Naive thymus-derived CD4-positive, alpha-beta T cell (primary cell): ENCODE measurements around the gene SLFN11. TPM values are rescaled to one million over a fixed set of nuclear protein-coding genes. Genes with fewer than 3 reads are reported as not detected.
A peak's percentile ranks its signal among the peaks of the same experiment; 100 is the strongest.
"Not testable (repeated sequence)": the region's sequence is repeated elsewhere in the genome, so short reads cannot be mapped to it uniquely, and the experiment has no call there.

Experiments used
- ATAC-seq: fragments of 150-1000 bp; cut with Tn5 transposase; 2 replicates; pipeline ENCODE4 v1.10.0; 2021; ENCODE audit warnings: mild to moderate bottlenecking, moderate library complexity
- CTCF ChIA-PET: fragments of 350-600 bp; sonication (Branson Sonifier 250); formaldehyde crosslinking; loops from one replicate; lab custom pipeline; 2021; ENCODE audit warnings: antibody characterized with exemption; lab: Charles Lee
- POLR2A ChIA-PET: fragments of 350-600 bp; sonication (Branson Sonifier 250); formaldehyde crosslinking; loops from one replicate; lab custom pipeline; 2021; ENCODE audit warnings: antibody characterized with exemption, inconsistent platforms; lab: Charles Lee
- DNase-seq, 9 donors: peaks; one replicate each; pipeline versions ENCODE4 v3.0.0 to v3.0.0-alpha.2; 2020 to 2022; ENCODE audit warnings: mixed read lengths in 1 of 9
- H3K27ac ChIP-seq: one replicate; pipeline ENCODE4 v1.7.0; 2013; ENCODE audit warnings: mild to moderate bottlenecking, low read depth, low read length, moderate library complexity
- H3K27me3 ChIP-seq, 2 donors: one replicate each; pipeline ENCODE4 v1.7.0; 2013; ENCODE audit warnings: low read length in 2 of 2, mild to moderate bottlenecking in 2 of 2, moderate library complexity in 2 of 2; ENCODE audit not compliant: control insufficient read depth in 2 of 2, insufficient read depth in 2 of 2
- H3K36me3 ChIP-seq, 3 experiments: 1 replicate in 2 of 3; 2 replicates in 1 of 3; pipeline ENCODE4 v1.7.0; 2013; ENCODE audit warnings: low read length in 3 of 3, mild to moderate bottlenecking in 3 of 3, moderate library complexity in 1 of 3; ENCODE audit not compliant: insufficient read depth in 3 of 3, control insufficient read depth in 2 of 3
- H3K4me1 ChIP-seq, 2 donors: one replicate each; pipeline ENCODE4 v1.7.0; 2013; ENCODE audit warnings: low read length in 2 of 2, mild to moderate bottlenecking in 2 of 2, moderate library complexity in 1 of 2; ENCODE audit not compliant: control insufficient read depth in 2 of 2, insufficient read depth in 2 of 2
- H3K4me3 ChIP-seq: 2 replicates; pipeline ENCODE4 v1.7.0; 2013; ENCODE audit warnings: mild to moderate bottlenecking, low read length
- H3K9me3 ChIP-seq, 3 experiments: 1 replicate in 2 of 3; 2 replicates in 1 of 3; pipeline ENCODE4 v1.7.0; 2013; ENCODE audit warnings: low read length in 3 of 3; ENCODE audit not compliant: control insufficient read depth in 2 of 3
- H3K27ac Mint-ChIP-seq, 9 donors: one replicate each; pipeline ENCODE4 v1.8.0; 2020 to 2022; ENCODE audit warnings: mixed read lengths in 9 of 9, mild to moderate bottlenecking in 8 of 9, moderate library complexity in 5 of 9, inconsistent platforms in 2 of 9
- H3K27me3 Mint-ChIP-seq, 5 donors: one replicate each; pipeline ENCODE4 v1.8.0; 2021 to 2022; ENCODE audit warnings: mixed read lengths in 5 of 5, mild to moderate bottlenecking in 1 of 5
- H3K36me3 Mint-ChIP-seq, 5 donors: one replicate each; pipeline ENCODE4 v1.8.0; 2020 to 2022; ENCODE audit warnings: mixed read lengths in 5 of 5, mild to moderate bottlenecking in 3 of 5, inconsistent platforms in 1 of 5
- H3K4me1 Mint-ChIP-seq, 7 donors: one replicate each; pipeline ENCODE4 v1.8.0; 2020 to 2022; ENCODE audit warnings: mixed read lengths in 7 of 7, mild to moderate bottlenecking in 3 of 7, inconsistent platforms in 1 of 7
- H3K4me3 Mint-ChIP-seq, 10 donors: one replicate each; pipeline ENCODE4 v1.8.0; 2020 to 2022; ENCODE audit warnings: mild to moderate bottlenecking in 10 of 10, mixed read lengths in 10 of 10, moderate library complexity in 6 of 10, inconsistent platforms in 2 of 10
- H3K9me3 Mint-ChIP-seq, 11 donors: one replicate each; pipeline ENCODE4 v1.8.0; 2020 to 2022; ENCODE audit warnings: mixed read lengths in 11 of 11, mild to moderate bottlenecking in 4 of 11, inconsistent platforms in 1 of 11, moderate library complexity in 1 of 11
- intact Hi-C, 2 donors: fragments of 100-400 bp; cut with micrococcal nuclease; formaldehyde crosslinking; loops; one replicate each; pipeline ENCODE4 v1.15.1; 2023
- polyA plus RNA-seq, 2 donors: library from polyadenylated mRNA; unstranded; fragments of 300-500 nt; fragmentation: Illumina TruSeq; gene quantifications; one replicate each; pipeline ENCODE4 v1.2.3, GENCODE V29; 2021
- total RNA-seq, 6 experiments: library from RNA in 5 of 6; stranded (reverse) in 5 of 6; gene quantifications; 1 replicate in 5 of 6; 2 replicates in 1 of 6; pipeline ENCODE4 v1.2.3 and lab custom pipeline; 2021 to 2026

SLFN11 gene
- total and polyA plus RNA-seq, 7 experiments from 2014 or later = 5.5 to 71.9 (median 29.7) TPM

DNA sequence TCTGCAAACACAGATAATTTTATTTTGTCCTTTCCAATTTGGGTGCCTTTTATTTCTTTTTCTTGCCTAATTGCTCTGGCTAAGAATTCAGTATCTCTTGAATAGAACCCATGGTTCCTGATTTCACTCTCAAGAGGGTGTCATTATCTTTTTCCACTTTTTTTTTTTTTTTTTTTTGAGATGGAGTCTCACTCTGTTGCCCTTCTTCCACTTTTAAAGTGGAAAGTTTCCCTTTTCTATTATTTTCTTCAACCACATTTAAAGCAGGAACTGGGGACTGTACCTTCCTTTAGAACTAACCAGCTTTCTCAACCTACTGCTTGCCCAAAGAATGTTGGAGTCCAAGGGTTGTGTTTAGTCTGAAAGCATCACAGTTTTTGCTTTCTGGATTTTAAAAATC lies 31.1 kb downstream of the SLFN11 start:
- peak overlapping the region in 6 of 10 donors; percentile 21 to 88 (median 37) for H3K4me3 Mint-ChIP-seq
- Histone ChIP-seq H3K4me3 (peak overlapping the region; percentile 1), H3K27ac (no peak overlapping the region), H3K27me3 (no peaks in the 10 kb centered on the region), H3K4me1 (peaks cover 13 to 34% of the 10 kb centered on the region in 2 donors), H3K36me3 (no peaks in the 10 kb centered on the region), H3K9me3 (peaks cover 0 to 19% (median 0%) of the 10 kb centered on the region in 3 experiments)
- intact Hi-C loops = no loop called here
- H3K4me1 Mint-ChIP-seq = peaks cover 29 to 61% (median 34%) of the 10 kb centered on the region in 7 donors
- peaks cover 0 to 45% (median 4%) of the 10 kb centered on the region in 5 donors for H3K36me3 Mint-ChIP-seq
- peaks cover 0 to 30% (median 16%) of the 10 kb centered on the region in 11 donors for H3K9me3 Mint-ChIP-seq
- H3K27me3 Mint-ChIP-seq = peaks cover 0 to 45% (median 0%) of the 10 kb centered on the region in 5 donors
- H3K27ac Mint-ChIP-seq = peak overlapping the region in 3 of 9 donors; percentile 1 to 77 (median 48)
- DNase-seq (no peak), ATAC-seq (no peak)
- CTCF ChIA-PET = interaction anchor here (0.7 kb wide), 1 partner anchor 909 kb away, joined by 3 read pairs; no protein-coding TSS in a partner anchor
- POLR2A ChIA-PET = interaction anchor here (0.7 to 1.3 kb wide), 2 partner anchors 28 to 180 kb away, joined by 3 to 7 read pairs; no protein-coding TSS in a partner anchor

DNA sequence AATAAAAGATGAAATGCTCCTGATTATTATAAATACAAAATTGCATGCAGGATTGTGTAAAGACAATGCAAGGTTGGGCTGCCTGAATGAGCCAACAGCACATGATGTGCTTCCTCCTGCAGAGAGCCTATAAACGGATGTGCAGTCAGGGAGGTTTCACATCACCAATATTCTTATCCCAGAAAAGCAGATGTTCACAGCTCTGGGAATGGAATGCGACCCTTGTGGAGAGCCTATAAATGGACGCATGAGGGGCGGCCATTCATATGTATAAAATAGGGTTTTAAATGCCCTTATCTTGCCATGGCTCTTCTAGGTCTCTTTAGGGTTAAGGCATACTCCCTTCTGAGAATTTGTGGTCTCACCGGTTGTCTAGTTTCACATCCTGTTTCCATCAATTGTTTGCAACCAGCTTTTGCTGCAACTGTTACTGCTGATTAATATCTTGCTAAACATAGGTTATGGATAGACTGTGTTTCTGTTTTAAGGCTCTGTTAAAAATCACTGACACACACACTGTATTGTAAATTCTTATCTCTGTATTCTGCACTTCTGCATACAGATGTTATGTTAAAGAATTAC lies 31.9 kb downstream of the SLFN11 start:
- Histone ChIP-seq H3K27me3 (no peaks in the 10 kb centered on the region), H3K9me3 (peaks cover 0 to 19% (median 0%) of the 10 kb centered on the region in 3 experiments), H3K4me1 (peaks cover 9 to 27% of the 10 kb centered on the region in 2 donors), H3K36me3 (no peaks in the 10 kb centered on the region), H3K4me3 (no peak overlapping the region), H3K27ac (no peak overlapping the region)
- Mint-ChIP-seq H3K27me3 (peaks cover 0 to 44% (median 0%) of the 10 kb centered on the region in 5 donors), H3K4me3 (peak overlapping the region in 7 of 10 donors; percentile 6 to 88 (median 34)), H3K4me1 (peaks cover 22 to 57% (median 30%) of the 10 kb centered on the region in 7 donors), H3K36me3 (peaks cover 0 to 45% (median 4%) of the 10 kb centered on the region in 5 donors), H3K9me3 (peaks cover 0 to 30% (median 16%) of the 10 kb centered on the region in 11 donors), H3K27ac (peak overlapping the region in 4 of 9 donors; percentile 1 to 77 (median 36))
- intact Hi-C loops = loop anchor here in 1 of 2 donors (2.0 kb wide), 1 partner anchor 29 kb away; no protein-coding TSS in a partner anchor
- ChIA-PET CTCF (no interaction called here), POLR2A (interaction anchor here (0.8 kb wide), 1 partner anchor 9 kb away, joined by 3 read pairs; no protein-coding TSS in a partner anchor)
- peak in 7 of 9 donors; percentile 5 to 45 (median 16) for DNase-seq
- no peak for ATAC-seq

DNA sequence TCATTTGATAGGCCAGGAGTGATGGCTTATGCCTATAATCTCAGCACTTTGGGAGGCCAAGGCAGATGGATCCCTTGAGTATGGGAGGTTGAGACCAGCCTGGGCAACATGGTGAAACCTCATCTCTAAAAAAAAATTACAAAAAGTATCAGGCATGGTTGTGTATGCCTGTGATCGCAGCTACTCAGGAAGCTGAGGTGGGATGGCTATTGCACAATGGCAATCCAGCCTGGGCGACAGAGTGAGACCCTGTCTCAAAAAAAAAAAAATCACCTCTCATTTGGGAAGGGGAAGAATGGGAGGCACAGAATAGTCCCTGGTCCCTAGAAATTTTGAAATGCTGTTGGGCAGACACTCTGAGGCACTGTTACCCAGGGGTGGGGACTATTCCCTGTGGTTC lies 35.2 kb downstream of the SLFN11 start:
- H3K36me3 Mint-ChIP-seq = peaks cover under 1 to 42% (median 14%) of the 10 kb centered on the region in 5 donors
- Histone ChIP-seq H3K36me3 (no peaks in the 10 kb centered on the region), H3K27me3 (no peaks in the 10 kb centered on the region), H3K4me1 (peaks cover 0 to 20% of the 10 kb centered on the region in 2 donors), H3K27ac (no peak overlapping the region), H3K9me3 (peaks cover 0 to 19% (median 0%) of the 10 kb centered on the region in 3 experiments), H3K4me3 (no peak overlapping the region)
- peaks cover 0 to 26% (median 13%) of the 10 kb centered on the region in 11 donors for H3K9me3 Mint-ChIP-seq
- intact Hi-C loops = no loop called here
- peaks cover 12 to 30% (median 18%) of the 10 kb centered on the region in 7 donors for H3K4me1 Mint-ChIP-seq
- CTCF ChIA-PET = interaction anchor here (0.6 kb wide), 1 partner anchor 337 kb away, joined by 3 read pairs; no protein-coding TSS in a partner anchor
- POLR2A ChIA-PET = interaction anchor here (0.7 to 1.6 kb wide), 3 partner anchors 24 to 82 kb away, joined by 3 to 4 read pairs (median 3); no protein-coding TSS in a partner anchor
- peaks cover 0 to 40% (median 0%) of the 10 kb centered on the region in 5 donors for H3K27me3 Mint-ChIP-seq
- ATAC-seq (no peak), DNase-seq (no peak)
- no peak overlapping the region for H3K27ac Mint-ChIP-seq
- H3K4me3 Mint-ChIP-seq = no peak overlapping the region

DNA sequence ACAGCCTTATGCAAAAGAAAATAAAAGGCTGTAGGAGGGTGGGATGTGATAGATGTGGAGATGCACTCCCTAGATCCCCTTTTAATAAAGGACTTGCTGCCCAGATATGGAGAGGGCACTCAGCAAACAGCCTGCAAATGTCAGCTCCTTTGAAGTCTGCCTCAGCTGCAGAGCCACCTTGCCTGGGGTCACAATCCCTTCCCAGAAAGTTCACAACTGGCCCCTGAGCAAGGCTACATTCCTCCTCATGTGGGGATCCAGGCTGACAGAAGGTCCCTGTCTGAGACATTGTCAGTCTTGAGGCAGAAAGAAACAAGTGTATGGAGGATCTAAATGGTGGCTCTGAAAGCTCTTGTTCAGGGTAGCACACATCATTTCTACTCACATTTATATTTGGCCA lies 36.1 kb downstream of the SLFN11 start:
- peaks cover 0 to 39% (median 0%) of the 10 kb centered on the region in 5 donors for H3K27me3 Mint-ChIP-seq
- intact Hi-C loops = no loop called here
- no peaks in the 10 kb centered on the region for H3K36me3 ChIP-seq
- peaks cover 0 to 15% of the 10 kb centered on the region in 2 donors for H3K4me1 ChIP-seq
- POLR2A ChIA-PET = interaction anchor here (1.0 kb wide), 1 partner anchor 9 kb away, joined by 3 read pairs; no protein-coding TSS in a partner anchor
- H3K27ac ChIP-seq = no peak overlapping the region
- DNase-seq (no peak), ATAC-seq (no peak)
- H3K36me3 Mint-ChIP-seq = peaks cover 7 to 45% (median 20%) of the 10 kb centered on the region in 5 donors
- no peak overlapping the region for H3K4me3 ChIP-seq
- H3K27me3 ChIP-seq = no peaks in the 10 kb centered on the region
- CTCF ChIA-PET = interaction anchor here (0.6 kb wide), 2 partner anchors 196 to 338 kb away, joined by 3 read pairs; no protein-coding TSS in a partner anchor
- peaks cover 0 to 18% (median 0%) of the 10 kb centered on the region in 3 experiments for H3K9me3 ChIP-seq
- H3K27ac Mint-ChIP-seq = no peak overlapping the region
- peaks cover 0 to 17% (median 8%) of the 10 kb centered on the region in 11 donors for H3K9me3 Mint-ChIP-seq
- no peak overlapping the region for H3K4me3 Mint-ChIP-seq
- peaks cover 9 to 21% (median 10%) of the 10 kb centered on the region in 7 donors for H3K4me1 Mint-ChIP-seq

DNA sequence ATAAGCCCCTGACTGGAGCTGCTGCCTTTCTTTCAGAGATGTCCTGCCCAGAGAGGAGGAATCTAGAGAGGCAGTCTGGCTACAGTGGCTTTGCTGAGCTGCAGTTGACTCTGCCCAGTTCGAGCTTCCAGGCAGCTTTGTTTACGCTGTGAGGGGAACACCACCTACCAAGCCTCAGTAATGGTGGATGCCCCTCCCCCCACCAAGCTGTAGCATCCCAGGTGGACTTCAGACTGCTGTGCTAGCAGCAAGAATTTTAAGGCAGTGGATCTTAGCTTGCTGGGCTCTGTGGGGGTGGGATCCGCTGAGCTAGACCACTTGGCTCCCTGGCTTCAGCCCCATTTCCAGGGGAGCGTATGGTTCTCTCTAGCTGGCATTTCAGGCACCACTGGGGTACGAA lies 39.8 kb downstream of the SLFN11 start:
- intact Hi-C loops, H3K4me3 Mint-ChIP-seq, ATAC-seq, H3K36me3 ChIP-seq, H3K27ac Mint-ChIP-seq, DNase-seq, H3K9me3 ChIP-seq, H3K9me3 Mint-ChIP-seq, H3K27ac ChIP-seq, H3K27me3 ChIP-seq, H3K4me3 ChIP-seq, CTCF ChIA-PET, H3K4me1 ChIP-seq: not testable (repeated sequence)
- Mint-ChIP-seq H3K4me1 (peaks cover 0 to 10% (median 5%) of the 10 kb centered on the region in 7 donors), H3K27me3 (peaks cover 0 to 44% (median 0%) of the 10 kb centered on the region in 5 donors), H3K36me3 (peaks cover 8 to 55% (median 46%) of the 10 kb centered on the region in 5 donors)
- POLR2A ChIA-PET = interaction anchor here (0.9 kb wide), 2 partner anchors 154 to 173 kb away, joined by 3 read pairs; no protein-coding TSS in a partner anchor

DNA sequence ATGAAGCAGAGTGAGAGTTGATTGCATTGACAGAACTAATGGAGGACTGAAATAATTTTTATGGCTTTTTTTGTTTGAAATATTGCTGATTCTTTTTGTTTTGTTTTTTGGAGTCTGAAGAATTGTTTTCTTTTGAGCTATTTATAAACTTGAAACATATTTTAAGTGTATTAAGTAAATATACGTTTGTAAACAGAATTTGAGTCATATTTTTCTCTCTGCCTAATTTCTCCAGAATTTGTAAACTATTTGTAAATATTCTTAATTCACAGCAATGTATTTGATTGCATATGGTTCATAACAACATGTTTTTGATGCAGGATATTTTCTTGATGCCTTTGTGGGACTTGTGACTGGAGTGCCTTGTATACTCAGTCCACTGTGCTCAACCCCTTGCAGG lies 50.7 kb downstream of the SLFN11 start:
- POLR2A ChIA-PET = interaction anchor here (0.7 kb wide), 1 partner anchor 36 kb away, joined by 3 read pairs; no protein-coding TSS in a partner anchor
- Histone ChIP-seq H3K27me3 (no peaks in the 10 kb centered on the region), H3K36me3 (peaks cover 0 to 30% (median 6%) of the 10 kb centered on the region in 3 experiments), H3K4me1 (no peaks in the 10 kb centered on the region), H3K27ac (no peak overlapping the region), H3K9me3 (peaks cover 0 to 3% (median 0%) of the 10 kb centered on the region in 3 experiments), H3K4me3 (no peak overlapping the region)
- DNase-seq (no peak), ATAC-seq (no peak)
- intact Hi-C loops = no loop called here
- no peak overlapping the region for H3K27ac Mint-ChIP-seq
- H3K4me1 Mint-ChIP-seq = peaks cover 15 to 27% (median 20%) of the 10 kb centered on the region in 7 donors
- CTCF ChIA-PET = no interaction called here
- H3K27me3 Mint-ChIP-seq = peaks cover 0 to 13% (median 0%) of the 10 kb centered on the region in 5 donors
- peaks cover 0 to 31% (median 8%) of the 10 kb centered on the region in 11 donors for H3K9me3 Mint-ChIP-seq
- H3K36me3 Mint-ChIP-seq = peaks cover 26 to 75% (median 68%) of the 10 kb centered on the region in 5 donors
- no peak overlapping the region for H3K4me3 Mint-ChIP-seq
